Colonic mucosa (tissue), 4 donors: Measurements from ENCODE around the gene ARHGAP32. TPM values are rescaled to one million over a fixed set of nuclear protein-coding genes. Genes with fewer than 3 reads are reported as not detected.

Experiments used
- DNase-seq: peaks from one replicate; pipeline ENCODE4 v3.0.0-alpha.2; 2020
- H3K27ac ChIP-seq: fragments of 200-600 bp; one replicate; pipeline ENCODE4 v1.8.0; 2021
- H3K27me3 ChIP-seq: fragments of 200-600 bp; one replicate; pipeline ENCODE4 v1.8.0; 2021
- H3K36me3 ChIP-seq: fragments of 200-600 bp; one replicate; pipeline ENCODE4 v1.8.0; 2021
- H3K4me1 ChIP-seq: fragments of 200-600 bp; one replicate; pipeline ENCODE4 v1.8.0; 2021; ENCODE audit warnings: mild to moderate bottlenecking
- H3K4me3 ChIP-seq: fragments of 200-600 bp; one replicate; pipeline ENCODE4 v1.8.0; 2021
- H3K9ac ChIP-seq, 2 donors: one replicate each; pipeline ENCODE4 v1.7.0; 2013; ENCODE audit warnings: control low read depth in 2 of 2, low read depth in 2 of 2, low read length in 2 of 2
- H3K9me3 ChIP-seq: fragments of 200-600 bp; one replicate; pipeline ENCODE4 v1.8.0; 2021
- intact Hi-C: fragments of 100-400 bp; cut with DNase I; formaldehyde crosslinking; loops from one replicate; pipeline ENCODE4 v1.14.1; 2022
- total RNA-seq, 2 donors: library from RNA; stranded (reverse); fragmentation: NEBNext Ultra II Directional in 1 of 2; extraction: Animal tissue kit (Norgen Biotek cat#: 25700) in 1 of 2; gene quantifications; one replicate each; pipeline ENCODE4 v1.2.1, GENCODE V29; 2021
- TF ChIP-seq, protein P1 (sequence below): fragments of 200-600 bp; IDR thresholded peaks from one replicate; pipeline ENCODE4 v1.8.0; 2022; ENCODE audit warnings: antibody characterized with exemption, mild to moderate bottlenecking
- donor health status: healthy.
- donor health status: DM: no; HTN: no; CAD: no.
- donor health status: DM: no; HTN: no; CAD: no.

The ARHGAP32 gene
- total RNA-seq, 2 donors from 2014 or later: 52.6 to 65.7 TPM

DNA sequence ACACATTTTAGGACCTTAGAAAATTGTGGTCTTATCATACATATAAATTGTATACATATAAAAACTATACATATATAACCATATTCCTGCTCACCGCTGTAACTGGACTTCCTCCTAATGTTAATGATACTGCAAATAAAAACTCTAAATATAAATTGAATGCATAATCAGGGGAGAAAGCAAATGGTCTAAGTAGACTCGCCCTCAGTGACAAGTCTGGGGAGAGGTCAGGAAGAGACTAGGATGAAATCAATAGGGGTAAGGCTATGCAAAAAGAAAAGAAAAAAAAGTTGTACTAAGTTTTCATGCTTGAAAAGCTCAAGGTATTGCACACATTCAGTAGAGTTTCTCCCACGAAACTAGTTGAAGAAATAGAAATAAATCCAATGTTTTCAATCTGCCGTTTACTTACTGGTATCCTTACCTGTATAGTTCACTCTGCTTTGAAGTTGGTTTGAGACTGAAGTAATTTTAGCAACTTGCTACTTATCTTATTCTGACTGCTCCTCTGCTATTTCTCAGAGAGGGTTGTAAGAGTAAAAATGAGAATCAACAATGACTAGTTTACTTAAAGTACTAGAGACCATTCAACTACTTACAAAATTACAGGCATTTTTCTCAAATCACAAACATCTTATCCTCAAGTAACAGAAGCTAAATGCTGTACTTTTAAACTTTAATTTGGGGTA, 12.2 kb upstream of the ARHGAP32 start:
- Histone ChIP-seq H3K27ac (no peak overlapping the region), H3K9ac (no peak overlapping the region), H3K4me3 (no peak overlapping the region), H3K4me1 (no peaks in the 10 kb centered on the region), H3K27me3 (no peaks in the 10 kb centered on the region), H3K9me3 (no peaks in the 10 kb centered on the region), H3K36me3 (no peaks in the 10 kb centered on the region)
- DNase-seq: no peak
- intact Hi-C loops: no loop called here
- TF ChIP-seq, protein P1, sequence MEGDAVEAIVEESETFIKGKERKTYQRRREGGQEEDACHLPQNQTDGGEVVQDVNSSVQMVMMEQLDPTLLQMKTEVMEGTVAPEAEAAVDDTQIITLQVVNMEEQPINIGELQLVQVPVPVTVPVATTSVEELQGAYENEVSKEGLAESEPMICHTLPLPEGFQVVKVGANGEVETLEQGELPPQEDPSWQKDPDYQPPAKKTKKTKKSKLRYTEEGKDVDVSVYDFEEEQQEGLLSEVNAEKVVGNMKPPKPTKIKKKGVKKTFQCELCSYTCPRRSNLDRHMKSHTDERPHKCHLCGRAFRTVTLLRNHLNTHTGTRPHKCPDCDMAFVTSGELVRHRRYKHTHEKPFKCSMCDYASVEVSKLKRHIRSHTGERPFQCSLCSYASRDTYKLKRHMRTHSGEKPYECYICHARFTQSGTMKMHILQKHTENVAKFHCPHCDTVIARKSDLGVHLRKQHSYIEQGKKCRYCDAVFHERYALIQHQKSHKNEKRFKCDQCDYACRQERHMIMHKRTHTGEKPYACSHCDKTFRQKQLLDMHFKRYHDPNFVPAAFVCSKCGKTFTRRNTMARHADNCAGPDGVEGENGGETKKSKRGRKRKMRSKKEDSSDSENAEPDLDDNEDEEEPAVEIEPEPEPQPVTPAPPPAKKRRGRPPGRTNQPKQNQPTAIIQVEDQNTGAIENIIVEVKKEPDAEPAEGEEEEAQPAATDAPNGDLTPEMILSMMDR: no peak

DNA sequence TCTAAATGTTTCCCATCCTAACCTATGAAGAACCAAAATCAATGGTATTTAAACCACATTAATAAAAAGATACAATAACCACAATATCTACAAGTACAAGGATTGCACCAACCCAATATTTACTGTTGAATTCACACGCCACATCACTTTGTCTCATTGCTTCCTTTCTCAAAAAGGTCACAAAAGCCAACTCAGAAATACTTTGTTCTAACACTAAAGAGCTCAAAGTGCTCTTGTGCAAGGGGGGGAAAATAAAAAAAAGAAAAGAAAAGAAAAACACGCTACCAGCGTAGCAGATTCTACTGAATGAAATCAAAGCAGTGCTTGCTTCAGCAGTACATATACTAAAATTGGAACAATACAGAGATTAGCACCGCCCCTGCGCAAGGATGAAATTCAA, 10.5 kb upstream of the ARHGAP32 start:
- no peak for DNase-seq
- TF ChIP-seq, protein P1: no peak
- no peaks in the 10 kb centered on the region for H3K9me3 ChIP-seq
- no peaks in the 10 kb centered on the region for H3K27me3 ChIP-seq
- H3K27ac ChIP-seq: no peak overlapping the region
- no peaks in the 10 kb centered on the region for H3K4me1 ChIP-seq
- intact Hi-C loops: no loop called here
- no peak overlapping the region for H3K9ac ChIP-seq
- H3K4me3 ChIP-seq: no peak overlapping the region
- H3K36me3 ChIP-seq: no peaks in the 10 kb centered on the region

DNA sequence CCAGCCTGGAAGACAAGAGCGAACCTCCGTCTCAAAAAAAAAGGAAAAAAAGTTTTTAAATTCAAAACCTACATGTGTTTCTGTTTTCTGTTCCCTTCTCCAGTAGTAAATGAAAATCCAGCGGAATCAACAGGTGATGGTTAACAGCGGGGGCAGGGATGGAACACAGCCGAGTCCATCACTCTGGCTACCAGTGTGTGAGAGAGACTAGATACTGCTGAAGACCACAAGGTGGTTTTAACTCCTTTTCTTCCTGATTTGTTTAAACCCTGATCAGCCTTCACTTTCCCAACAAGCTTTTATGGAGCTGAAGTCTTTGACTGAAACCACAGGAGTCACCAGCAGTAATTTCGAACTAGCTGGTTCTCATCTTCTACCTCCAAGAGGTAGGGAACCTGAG, 3.6 kb upstream of the ARHGAP32 start:
- TF ChIP-seq, protein P1: no peak
- intact Hi-C loops: no loop called here
- no peaks in the 10 kb centered on the region for H3K36me3 ChIP-seq
- no peak overlapping the region for H3K9ac ChIP-seq
- H3K4me3 ChIP-seq: no peak overlapping the region
- H3K4me1 ChIP-seq: no peaks in the 10 kb centered on the region
- H3K27me3 ChIP-seq: no peaks in the 10 kb centered on the region
- DNase-seq: no peak
- H3K9me3 ChIP-seq: no peaks in the 10 kb centered on the region
- no peak overlapping the region for H3K27ac ChIP-seq

DNA sequence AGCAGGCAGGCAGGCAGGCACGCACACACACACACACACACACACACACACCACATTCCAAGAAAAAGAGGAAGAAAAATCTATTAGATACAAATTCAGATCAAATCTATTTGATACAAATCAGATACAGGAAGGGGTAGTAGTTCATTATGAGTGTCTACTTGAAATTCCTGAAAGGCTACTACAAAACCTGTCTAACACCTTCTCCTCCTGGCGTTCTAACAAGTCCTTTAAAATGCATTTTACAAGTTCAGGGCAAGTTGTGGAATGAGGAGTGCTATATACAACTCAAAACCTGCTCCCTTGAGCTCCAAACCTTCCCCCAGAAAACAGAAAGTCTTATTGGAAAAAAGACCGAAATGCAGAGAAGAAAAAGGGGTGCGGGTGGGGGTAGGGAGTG, 476 bp downstream of the ARHGAP32 start:
- no peak overlapping the region for H3K4me3 ChIP-seq
- H3K9me3 ChIP-seq: no peaks in the 10 kb centered on the region
- TF ChIP-seq, protein P1: no peak
- H3K36me3 ChIP-seq: no peaks in the 10 kb centered on the region
- no peak overlapping the region for H3K9ac ChIP-seq
- no peaks in the 10 kb centered on the region for H3K4me1 ChIP-seq
- intact Hi-C loops: no loop called here
- H3K27ac ChIP-seq: peak overlapping the region; percentile 15
- peak; percentile 27 for DNase-seq
- H3K27me3 ChIP-seq: no peaks in the 10 kb centered on the region

DNA sequence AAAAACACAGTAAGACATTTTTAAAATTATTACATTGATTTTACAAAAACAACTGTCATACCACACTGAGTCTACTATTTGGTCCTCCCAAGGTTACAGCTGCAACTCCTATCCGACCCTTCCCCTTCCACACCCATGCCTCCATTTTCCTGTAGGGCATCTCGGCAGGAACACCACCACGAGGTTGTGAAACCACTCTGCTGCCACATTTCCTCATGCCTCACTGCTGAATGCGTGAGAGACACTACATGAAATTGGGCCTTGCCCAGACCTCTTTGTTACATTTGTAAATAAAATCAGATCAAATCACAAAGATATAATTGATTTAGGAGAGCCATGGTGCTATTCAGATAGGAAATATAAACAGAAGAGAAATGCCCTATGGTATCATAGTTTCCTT, 2.0 kb downstream of the ARHGAP32 start:
- DNase-seq: peak; percentile 48
- TF ChIP-seq, protein P1: no peak
- Histone ChIP-seq H3K4me3 (no peak overlapping the region), H3K27ac (peak overlapping the region; percentile 11), H3K4me1 (no peaks in the 10 kb centered on the region), H3K36me3 (no peaks in the 10 kb centered on the region), H3K27me3 (no peaks in the 10 kb centered on the region), H3K9ac (peak overlapping the region in 1 of 2 donors; percentile 22), H3K9me3 (no peaks in the 10 kb centered on the region)
- intact Hi-C loops: no loop called here
